ENCODE measurements around the gene CRIM1.

DNA sequence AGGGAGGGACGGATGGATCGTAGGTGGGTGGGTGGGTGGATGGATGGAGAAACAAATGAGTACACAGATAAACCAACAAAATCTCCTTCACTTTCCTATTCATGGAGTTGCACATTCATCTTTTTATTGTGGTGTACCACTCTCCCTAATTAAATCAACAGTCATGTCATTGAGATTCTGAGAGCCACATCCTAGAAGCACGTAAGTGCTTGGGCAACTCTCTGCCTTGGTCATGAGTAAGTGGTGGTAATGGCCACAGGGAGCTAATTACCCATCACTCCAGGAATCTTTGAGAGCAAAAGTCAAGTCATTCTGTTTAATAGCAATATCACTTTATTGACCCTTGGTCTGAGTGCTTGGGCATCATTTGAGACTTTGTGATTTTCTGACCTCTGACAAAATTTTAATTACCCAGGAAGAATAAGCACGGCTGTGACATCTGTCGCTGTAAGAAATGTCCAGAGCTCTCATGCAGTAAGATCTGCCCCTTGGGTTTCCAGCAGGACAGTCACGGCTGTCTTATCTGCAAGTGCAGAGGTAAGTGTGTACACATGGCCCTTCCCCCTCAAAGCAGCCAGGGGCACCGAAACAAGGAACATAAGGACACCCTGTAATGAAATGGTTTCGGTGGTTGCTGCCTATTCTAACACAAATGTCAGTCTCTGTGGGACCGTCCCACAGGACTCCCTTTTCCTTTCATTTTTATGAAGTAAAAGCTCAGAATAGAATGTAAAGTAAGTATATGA lies 156.5 kb downstream of the CRIM1 start:
- TF ChIP-seq POLR2A (IDR thresholded peaks at IDR 0.05): no peak
- TF ChIP-seq, protein P1, sequence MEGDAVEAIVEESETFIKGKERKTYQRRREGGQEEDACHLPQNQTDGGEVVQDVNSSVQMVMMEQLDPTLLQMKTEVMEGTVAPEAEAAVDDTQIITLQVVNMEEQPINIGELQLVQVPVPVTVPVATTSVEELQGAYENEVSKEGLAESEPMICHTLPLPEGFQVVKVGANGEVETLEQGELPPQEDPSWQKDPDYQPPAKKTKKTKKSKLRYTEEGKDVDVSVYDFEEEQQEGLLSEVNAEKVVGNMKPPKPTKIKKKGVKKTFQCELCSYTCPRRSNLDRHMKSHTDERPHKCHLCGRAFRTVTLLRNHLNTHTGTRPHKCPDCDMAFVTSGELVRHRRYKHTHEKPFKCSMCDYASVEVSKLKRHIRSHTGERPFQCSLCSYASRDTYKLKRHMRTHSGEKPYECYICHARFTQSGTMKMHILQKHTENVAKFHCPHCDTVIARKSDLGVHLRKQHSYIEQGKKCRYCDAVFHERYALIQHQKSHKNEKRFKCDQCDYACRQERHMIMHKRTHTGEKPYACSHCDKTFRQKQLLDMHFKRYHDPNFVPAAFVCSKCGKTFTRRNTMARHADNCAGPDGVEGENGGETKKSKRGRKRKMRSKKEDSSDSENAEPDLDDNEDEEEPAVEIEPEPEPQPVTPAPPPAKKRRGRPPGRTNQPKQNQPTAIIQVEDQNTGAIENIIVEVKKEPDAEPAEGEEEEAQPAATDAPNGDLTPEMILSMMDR (IDR thresholded peaks at IDR 0.05): no peak
- no peak for TF ChIP-seq POLR2AphosphoS5 (IDR thresholded peaks at IDR 0.05)
